ENCODE data around the gene ZNF263.

GRCh38 chr16:3246002-3246401, 37.3 kb upstream of the ZNF263 start:
- TF ChIP-seq RAD21 (CRISPR knock-in tag; IDR thresholded peaks at IDR 0.05) = no peak
- 0 out of 2 replicates have a peak, but pooled peaks have one; percentile 21 for TF ChIP-seq CTCF (CRISPR knock-in tag; IDR thresholded peaks at IDR 0.05)
- TF ChIP-seq ZNF782 (CRISPR knock-in tag; IDR thresholded peaks at IDR 0.05; ENCODE audit: borderline replicate concordance) = no peak
- TF ChIP-seq POLR2AphosphoS5 (IDR thresholded peaks at IDR 0.05; ENCODE audit: low read depth, low read length) = no peak
- no peak for TF ChIP-seq ATF3 (CRISPR knock-in tag; IDR thresholded peaks at IDR 0.05)
- TF ChIP-seq MNT (IDR thresholded peaks at IDR 0.05) = no peak
- TF ChIP-seq ETS1 (CRISPR knock-in tag; IDR thresholded peaks at IDR 0.05) = no peak
- TF ChIP-seq RBAK (CRISPR knock-in tag; IDR thresholded peaks at IDR 0.05) = no peak
- no peak for TF ChIP-seq KAT2B (IDR thresholded peaks at IDR 0.05; ENCODE audit: borderline replicate concordance, low read depth, low read length)
- no peak for TF ChIP-seq ZNF672 (CRISPR knock-in tag; IDR thresholded peaks at IDR 0.05)
- no peak for TF ChIP-seq MXD4 (CRISPR knock-in tag; IDR thresholded peaks at IDR 0.05)
- TF ChIP-seq SUZ12 (IDR thresholded peaks at IDR 0.05; ENCODE audit: low read depth, low read length) = no peak

All from HepG2 (cell line).